Suprapubic skin (tissue), 3 donors: ENCODE data around the gene EI24.

Experiments used
- CTCF ChIP-seq, 2 donors: fragments of 200-600 bp in 1 of 2; fragments of 450-650 bp in 1 of 2; sonication (generic) in 1 of 2; IDR thresholded peaks; one replicate each; pipeline ENCODE4 v1.5.1; 2016 to 2019; ENCODE audit warnings: antibody characterized with exemption in 2 of 2, mild to moderate bottlenecking in 1 of 2, moderate library complexity in 1 of 2
- POLR2A ChIP-seq, 2 donors: fragments of 450-650 bp; IDR thresholded peaks; one replicate each; pipeline ENCODE4 v1.6.1; 2017; ENCODE audit warnings: antibody characterized with exemption in 2 of 2, mild to moderate bottlenecking in 2 of 2, moderate library complexity in 2 of 2

- TF ChIP-seq CTCF (IDR thresholded peaks at IDR 0.05): no peak
- TF ChIP-seq POLR2A (IDR thresholded peaks at IDR 0.05): no peak
Observed at GRCh38 chr11:125585487-125585886, 16.2 kb downstream of the EI24 start.
